Measurements from ENCODE around the gene ATP1A2. TPM values are rescaled to one million over a fixed set of nuclear protein-coding genes. Genes with fewer than 3 reads are reported as not detected.

The ATP1A2 gene
- total and polyA plus RNA-seq, 2 of the 8 experiments (the other 6 are each of a cell fraction or from before 2014, with no cell fraction given) = 39.7 to 40.8 TPM

- Histone ChIP-seq H2BK15ac (ENCODE audit: low read length) (peak overlapping the region; percentile 92; the same call in 1 of the 2 replicates), H2AK5ac (ENCODE audit: low read depth, low read length) (peak overlapping the region; percentile 49; the same call in 1 of the 2 replicates), H4K5ac (ENCODE audit: insufficient read length, low read depth, low read length) (peak overlapping the region; percentile 19), H3K14ac (ENCODE audit: insufficient read length) (no peak overlapping the region), H3K79me2 (ENCODE audit: control insufficient read depth in 1 of 2, insufficient read depth in 2 of 2, low read length in 2 of 2) (no peaks in the 10 kb centered on the region), H2BK12ac (ENCODE audit: low read depth, low read length) (peak overlapping the region; percentile 93), H2BK5ac (ENCODE audit: low read depth, low read length) (peak overlapping the region; percentile 64; the same call in 1 of the 2 replicates), H3K9ac (replicated peaks in 1 of 4; ENCODE audit: extremely low read depth in 1 of 4, low read depth in 3 of 4, low read length in 3 of 4) (peak overlapping the region in 1 of 4 experiments; percentile 20; a peak in 2 of 7 replicates), H3K36me3 (ENCODE audit: control insufficient read depth in 2 of 4, insufficient read depth in 4 of 4, low read length in 3 of 4) (peaks cover 0 to 5% (median 0%) of the 10 kb centered on the region in 4 experiments; a peak in 1 of 8 replicates), H3K27me3 (replicated peaks in 1 of 4; ENCODE audit: control insufficient read depth in 3 of 4, extremely low read depth in 1 of 4, insufficient read depth in 3 of 4, low read length in 3 of 4) (peaks cover 0 to 43% (median 30%) of the 10 kb centered on the region in 4 experiments; a peak in 6 of 7 replicates), H3K4me2 (ENCODE audit: insufficient read depth in 1 of 2, low read depth in 2 of 2, low read length in 2 of 2) (peak overlapping the region; percentile 16 to 64), H3K4me3 (ENCODE audit: extremely low read depth in 1 of 4, insufficient read depth in 2 of 4, low read depth in 3 of 4, low read length in 4 of 4) (peak overlapping the region; percentile 1 to 49 (median 42); a peak in 7 of 8 replicates), H2BK120ac (replicated peaks; ENCODE audit: low read depth, low read length) (peak overlapping the region; percentile 29), H2BK20ac (ENCODE audit: low read length) (peak overlapping the region; percentile 49), H3K23me2 (ENCODE audit: low read depth, low read length) (no peaks in the 10 kb centered on the region; the same call in 1 of the 2 replicates), H3K56ac (replicated peaks; ENCODE audit: insufficient read length, low read depth, low read length) (no peak overlapping the region), H2AFZ (ENCODE audit: low read length) (peak overlapping the region; percentile 71; the same call in 1 of the 2 replicates), H3K4me1 (replicated peaks in 1 of 4; ENCODE audit: control insufficient read depth in 3 of 4, insufficient read depth in 4 of 4, low read length in 3 of 4) (peaks cover 0 to 5% (median 3%) of the 10 kb centered on the region in 4 experiments; a peak in 4 of 7 replicates), H4K20me1 (replicated peaks in 1 of 2; ENCODE audit: control insufficient read depth in 1 of 2, insufficient read depth in 2 of 2, low read length in 2 of 2) (no peaks in the 10 kb centered on the region), H4K91ac (replicated peaks; ENCODE audit: insufficient read length, low read length) (peak overlapping the region; percentile 77), H3K79me1 (ENCODE audit: low read depth, low read length) (no peaks in the 10 kb centered on the region), H3K4ac (replicated peaks; ENCODE audit: insufficient read length, low read depth, low read length) (peak overlapping the region; percentile 86), H3K18ac (ENCODE audit: extremely low read depth, low read length) (peak overlapping the region; percentile 68), H3K23ac (ENCODE audit: insufficient read length) (no peak overlapping the region), H3K27ac (ENCODE audit: low read depth, low read length) (no peak overlapping the region), H3K9me3 (ENCODE audit: insufficient read depth in 2 of 2, low read depth in 1 of 2, low read length in 1 of 2) (peaks cover 0 to 4% of the 10 kb centered on the region in 2 experiments; a peak in 1 of 4 replicates), H4K8ac (ENCODE audit: extremely low read depth, insufficient read depth, low read length) (peak overlapping the region; percentile 54)
- FAIRE-seq (no peak), DNase-seq (ENCODE audit: low read depth in 1 of 2, low spot score in 2 of 2) (peak in 1 of 2 experiments; percentile 94)
- POLR2A ChIA-PET (ENCODE audit: partially characterized antibody) = interaction anchor here (0.9 to 4.6 kb wide), 10 partner anchors 10 to 139 kb away, joined by 3 to 39 read pairs (median 4); partner anchors contain the start of genes IGSF8, IGSF9 and KCNJ10
- CTCF ChIA-PET (ENCODE audit: partially characterized antibody) = interaction anchor here (0.6 to 50.1 kb wide), 17 partner anchors 11 to 207 kb away, joined by 3 to 1874 read pairs (median 12); partner anchors contain the start of genes ATP1A2, CASQ1, IGSF8 and KCNJ10
- WGBS, 2 experiments (ENCODE audit: extremely low coverage in 1 of 2, insufficient coverage in 1 of 2, insufficient read length in 1 of 2, insufficient replicate concordance in 2 of 2, low coverage in 1 of 2, low lambda C conversion rate in 2 of 2, missing lambda C conversion rate in 1 of 2) = 42% methylated on average over 88 of the region's 96 CpGs; no CpG with 5 or more reads in 1 of the 2 experiments
- TF ChIP-seq MAFK (IDR thresholded peaks at IDR 0.05; ENCODE audit: low read depth, low read length) (no peak), NRF1 (IDR thresholded peaks at IDR 0.05; ENCODE audit: low read depth, low read length) (no peak), YY1 (IDR thresholded peaks at IDR 0.05; ENCODE audit: low read depth, low read length) (peak; percentile 71), TAF1 (IDR thresholded peaks at IDR 0.05; ENCODE audit: low read depth, low read length) (0 out of 2 replicates have a peak, but pooled peaks have one; percentile 16), SIX5 (IDR thresholded peaks at IDR 0.05; ENCODE audit: low read depth, low read length) (no peak), RAD21 (IDR thresholded peaks at IDR 0.05 in 1 of 2, conservative IDR thresholded peaks at IDR 0.05 in 1 of 2; ENCODE audit: low read depth in 2 of 2, low read length in 2 of 2) (peak; percentile 70 to 74), CBX5 (IDR thresholded peaks at IDR 0.05; ENCODE audit: low read depth, low read length) (no peak), KDM1A (IDR thresholded peaks at IDR 0.05; ENCODE audit: borderline replicate concordance, low read length) (peak; percentile 51; the same call in 1 of the 2 replicates), TEAD4 (IDR thresholded peaks at IDR 0.05; ENCODE audit: low read depth, low read length) (peak; percentile 79), POLR2A (IDR thresholded peaks at IDR 0.05; ENCODE audit: control extremely low read depth in 1 of 2, low read depth in 2 of 2, low read length in 2 of 2) (no peak; a peak in 1 of 3 replicates)
These were observed 31.4 kb upstream of the ATP1A2 start for GRCh38 chr1:160083968-160084770.
